GM19372 (cell line): Measurements from ENCODE around the gene CDK4.

ENCODE experiments used
- ATAC-seq: cut with Tn5 transposase; IDR thresholded peaks from one replicate; pipeline ENCODE4 v1.9.1; 2021; ENCODE audit warnings: mild to moderate bottlenecking, low read depth, moderate library complexity; ENCODE audit not compliant: unreplicated experiment

Gene CDK4

GRCh38 chr12:57758552-57759359 lies 6.6 kb upstream of the CDK4 start:
- ATAC-seq = no peak

DNA sequence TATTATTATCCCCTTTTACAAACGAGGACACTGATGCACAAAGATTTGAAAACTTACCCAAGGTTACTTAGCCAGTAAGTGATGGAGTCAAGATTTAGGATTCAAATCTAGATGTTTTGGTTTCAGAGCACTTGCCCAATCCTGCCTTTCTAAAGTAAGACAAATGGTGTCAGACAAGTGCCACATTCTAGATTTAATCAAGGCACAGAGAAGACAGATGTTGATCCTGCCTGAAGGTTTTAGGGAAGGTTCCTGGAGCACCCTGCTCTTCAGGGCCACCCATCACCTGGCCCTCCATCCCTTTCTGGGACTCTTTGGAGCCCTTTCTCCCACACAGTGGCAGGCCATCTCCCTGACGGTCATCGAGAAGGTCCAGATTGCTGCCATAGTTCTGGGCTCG lies 5.7 kb upstream of the CDK4 start:
- no peak for ATAC-seq

- ATAC-seq = no peak
These were observed 4.6 kb upstream of the CDK4 start for GRCh38 chr12:57756406-57757341.

DNA sequence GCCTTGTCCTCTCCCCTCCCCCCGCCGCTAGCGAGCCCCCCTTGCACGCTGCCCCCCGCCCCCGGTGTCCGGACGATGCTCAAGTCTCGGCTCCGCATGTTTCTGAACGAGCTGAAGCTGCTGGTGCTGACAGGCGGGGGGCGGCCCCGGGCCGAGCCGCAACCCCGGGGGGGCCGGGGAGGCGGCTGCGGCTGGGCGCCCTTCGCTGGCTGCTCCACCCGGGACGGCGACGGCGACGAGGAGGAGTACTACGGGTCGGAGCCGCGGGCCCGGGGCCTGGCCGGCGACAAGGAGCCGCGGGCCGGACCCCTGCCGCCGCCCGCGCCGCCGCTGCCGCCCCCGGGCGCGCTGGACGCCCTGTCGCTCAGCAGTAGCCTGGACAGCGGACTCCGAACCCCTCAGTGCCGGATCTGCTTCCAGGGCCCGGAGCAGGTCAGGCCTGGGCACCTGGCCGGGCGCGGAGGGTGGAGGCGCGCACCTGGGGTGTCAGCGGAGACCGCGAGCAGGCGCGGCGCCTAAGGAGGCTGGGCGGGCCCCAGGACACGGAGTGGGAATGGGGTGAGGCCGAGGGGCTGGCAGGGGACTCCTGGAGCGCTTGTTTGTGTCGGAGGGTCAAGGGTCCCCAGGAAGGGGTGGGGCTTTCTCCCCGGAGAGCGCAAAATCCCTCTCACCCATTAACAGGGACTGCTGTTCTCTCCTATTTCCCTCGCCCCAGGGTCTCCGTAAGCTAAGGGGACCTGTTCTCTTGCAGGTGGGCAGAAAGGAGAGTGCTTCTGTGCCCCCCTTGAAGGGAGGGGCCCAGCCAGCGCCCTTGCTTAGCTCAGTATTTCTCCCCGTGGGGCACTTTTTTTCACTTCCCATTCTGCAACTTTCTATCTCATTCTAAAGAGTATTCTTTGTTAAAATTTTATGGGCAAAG lies 3.6 kb upstream of the CDK4 start:
- no peak for ATAC-seq

GRCh38 chr12:57755194-57755453 lies 3.0 kb upstream of the CDK4 start:
- ATAC-seq = no peak

DNA sequence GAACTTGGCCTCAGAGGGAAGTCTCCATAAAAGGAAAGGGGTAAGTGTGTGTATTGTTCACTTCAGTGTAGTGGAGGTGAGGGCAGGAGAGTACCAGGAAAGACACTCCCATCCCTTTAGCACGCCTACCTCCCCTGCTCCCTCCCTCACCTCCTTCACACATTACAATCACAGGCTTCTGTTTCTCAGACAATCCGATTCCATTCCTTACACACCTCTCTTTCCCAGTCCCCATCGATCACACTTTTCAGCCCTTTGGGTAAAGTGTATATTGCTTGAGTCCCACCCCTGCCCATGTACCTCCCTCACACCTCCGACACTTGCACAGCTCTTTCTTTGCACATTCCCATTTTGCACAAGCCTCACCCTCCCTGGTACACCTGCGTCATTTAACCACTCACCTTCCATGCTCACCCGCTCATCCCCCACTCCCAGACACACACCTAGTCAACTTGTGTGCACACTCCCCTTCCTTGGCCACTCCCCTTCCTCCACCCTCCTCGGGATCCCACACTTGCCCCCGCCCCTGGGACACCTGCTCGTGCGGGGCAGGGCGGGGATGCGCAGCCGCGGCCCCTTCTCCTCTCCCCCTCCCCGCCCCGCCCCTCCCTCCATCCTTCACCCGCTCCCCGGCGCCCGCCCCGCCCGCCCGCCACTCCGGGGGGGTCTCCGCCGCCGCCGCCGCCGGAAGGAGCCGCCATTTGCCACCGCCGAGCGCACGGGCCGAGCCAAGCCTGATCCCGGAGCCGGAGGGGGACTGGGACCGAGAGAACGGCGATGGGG lies 2.5 kb upstream of the CDK4 start, which contains the start of gene MARCHF9:
Gene MARCHF9 (plus strand): TSS at position 693 of the 783 bp plus-strand sequence. CDS start 426 bp downstream, outside the sequence.
- peak; percentile 28 for ATAC-seq

GRCh38 chr12:57753756-57754337 lies 1.7 kb upstream of the CDK4 start:
- ATAC-seq = no peak

DNA sequence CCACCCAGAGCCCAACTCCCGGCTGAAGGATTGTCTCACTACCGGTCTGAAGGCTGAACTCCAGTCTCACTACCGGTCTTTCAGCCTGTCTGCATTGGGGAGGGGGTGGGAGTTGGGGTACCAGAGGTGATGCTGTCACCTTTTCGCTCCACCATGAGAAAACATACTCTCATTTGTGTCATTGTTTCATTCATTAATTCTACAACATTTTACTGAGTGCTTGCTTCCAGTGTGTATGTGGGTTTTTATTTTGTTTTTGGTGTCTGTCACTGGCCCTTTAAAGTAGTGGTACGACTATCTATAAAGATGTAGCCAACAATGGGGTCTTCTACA lies 524 bp upstream of the CDK4 start:
- no peak for ATAC-seq

- ATAC-seq = no peak
These were observed 700 bp downstream of the CDK4 start for GRCh38 chr12:57751432-57751787.

DNA sequence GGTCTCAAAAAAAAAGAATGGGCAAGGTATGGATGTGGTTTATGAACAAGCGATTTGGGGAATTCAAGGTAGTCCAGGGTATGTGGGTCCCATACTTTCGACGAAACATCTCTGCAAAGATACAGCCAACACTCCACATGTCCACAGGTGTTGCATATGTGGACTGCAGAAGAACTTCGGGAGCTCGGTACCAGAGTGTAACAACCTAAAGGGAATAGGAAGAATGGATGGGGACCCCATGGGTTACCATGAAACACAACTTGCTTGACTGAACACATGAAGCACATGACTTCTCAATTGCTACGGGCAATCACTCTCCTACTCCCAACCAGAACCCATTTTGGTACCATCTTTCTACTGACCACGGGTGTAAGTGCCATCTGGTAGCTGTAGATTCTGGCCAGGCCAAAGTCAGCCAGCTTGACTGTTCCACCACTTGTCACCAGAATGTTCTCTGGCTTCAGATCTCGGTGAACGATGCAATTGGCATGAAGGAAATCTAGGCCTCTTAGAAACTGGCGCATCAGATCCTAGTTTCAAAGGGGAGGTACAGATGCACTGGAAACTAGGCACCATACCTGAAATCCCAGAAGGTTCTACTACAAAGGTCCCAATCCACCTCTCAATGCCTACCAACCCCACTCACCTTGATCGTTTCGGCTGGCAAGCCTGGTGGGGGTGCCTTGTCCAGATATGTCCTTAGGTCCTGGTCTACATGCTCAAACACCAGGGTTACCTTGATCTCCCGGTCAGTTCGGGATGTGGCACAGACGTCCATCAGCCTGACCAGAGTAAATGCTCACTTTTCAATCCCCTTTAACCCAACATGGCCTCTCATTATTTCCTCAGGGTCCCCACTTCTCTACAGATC lies 1.3 kb downstream of the CDK4 start:
- ATAC-seq = no peak

DNA sequence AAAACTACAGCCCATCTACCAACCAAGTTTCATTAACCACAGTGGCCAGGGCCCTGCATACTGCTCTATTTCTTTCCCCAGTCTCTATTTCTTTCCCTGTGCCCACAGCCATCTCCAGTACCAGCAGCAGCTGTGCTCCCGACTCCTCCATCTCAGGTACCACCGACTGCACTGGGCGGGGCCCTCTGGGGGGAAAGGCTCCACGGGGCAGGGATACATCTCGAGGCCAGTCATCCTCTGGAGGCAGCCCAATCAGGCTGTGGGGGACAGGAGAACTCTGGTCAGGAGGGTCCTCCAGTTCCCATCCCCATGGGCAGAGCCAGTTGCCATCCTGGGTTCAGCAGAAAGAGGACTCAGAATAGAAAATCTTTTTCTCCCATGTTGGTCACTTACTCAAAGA lies 3.0 kb downstream of the CDK4 start:
- no peak for ATAC-seq

DNA sequence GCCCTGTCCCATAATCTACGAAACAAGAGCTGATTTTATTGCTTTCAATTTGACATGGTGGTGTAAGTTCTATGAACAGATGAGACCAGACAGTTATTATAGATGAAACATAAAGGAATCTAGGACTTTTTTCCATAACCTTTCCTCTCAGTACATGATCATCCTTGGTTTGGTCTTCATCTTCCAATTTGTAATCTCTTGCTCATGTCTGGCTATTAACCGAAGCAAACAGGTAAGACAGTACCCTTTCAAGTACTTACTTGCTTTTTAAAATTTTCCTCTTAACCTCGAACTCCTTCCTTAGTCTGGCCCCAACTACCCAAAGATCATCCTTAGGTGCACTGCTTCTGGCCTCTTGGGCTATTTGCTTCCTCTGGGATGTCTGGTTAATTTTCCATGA lies 6.1 kb downstream of the CDK4 start:
- no peak for ATAC-seq

DNA sequence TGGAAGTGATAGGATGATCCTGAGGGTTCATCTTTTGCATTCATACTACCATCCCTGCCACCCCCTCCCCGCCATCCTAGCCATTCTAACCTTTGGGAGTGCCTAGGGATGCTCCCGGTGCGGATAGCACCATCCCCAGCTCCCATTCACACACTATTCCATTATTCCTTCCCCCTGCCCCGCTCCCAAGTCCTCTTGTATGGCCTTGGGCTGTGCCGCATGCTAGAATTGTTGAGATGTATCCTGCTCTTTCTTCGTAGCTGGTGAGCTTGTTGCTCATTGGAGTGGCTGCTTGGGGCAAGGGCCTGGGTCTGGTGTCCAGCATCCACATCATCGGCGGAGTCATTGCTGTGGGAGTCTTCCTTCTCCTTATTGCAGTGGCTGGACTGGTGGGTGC lies 6.6 kb downstream of the CDK4 start:
- no peak for ATAC-seq

- ATAC-seq = peak; percentile 75
These were observed 7.2 kb downstream of the CDK4 start, which contains the start of gene TSPAN31 for GRCh38 chr12:57744777-57745484. Gene TSPAN31 (plus strand): TSS chr12:57745039. CDS start chr12:57745155, 116 bp downstream.

DNA sequence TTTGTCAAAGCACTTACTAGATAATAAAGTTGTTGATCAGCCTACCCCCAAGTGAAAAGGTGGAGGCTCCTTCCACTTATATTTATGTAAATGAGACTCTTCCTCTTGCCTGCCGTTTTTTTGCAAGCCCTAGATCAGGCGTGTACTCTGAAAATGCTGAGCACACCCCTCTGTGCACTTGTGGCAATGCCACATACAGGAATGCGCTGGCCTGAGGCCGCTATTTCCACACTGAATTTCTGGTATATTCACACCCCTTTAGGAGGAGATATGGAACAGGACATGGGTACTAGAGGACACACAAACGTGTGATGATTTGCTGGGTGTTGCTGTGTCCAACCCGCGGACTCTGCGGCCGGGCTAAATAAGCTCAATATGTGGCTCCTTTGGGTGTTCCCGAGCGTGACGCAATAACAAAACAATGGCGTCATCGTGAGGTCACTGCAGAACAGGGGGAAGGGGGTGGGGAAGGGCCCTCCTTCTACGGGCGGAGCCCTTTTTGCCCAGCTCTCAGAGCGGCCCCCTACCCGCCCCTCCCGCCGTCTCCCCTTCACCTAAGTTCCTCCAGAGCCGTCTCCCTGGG lies 7.8 kb downstream of the CDK4 start:
- ATAC-seq = peak; percentile 37

DNA sequence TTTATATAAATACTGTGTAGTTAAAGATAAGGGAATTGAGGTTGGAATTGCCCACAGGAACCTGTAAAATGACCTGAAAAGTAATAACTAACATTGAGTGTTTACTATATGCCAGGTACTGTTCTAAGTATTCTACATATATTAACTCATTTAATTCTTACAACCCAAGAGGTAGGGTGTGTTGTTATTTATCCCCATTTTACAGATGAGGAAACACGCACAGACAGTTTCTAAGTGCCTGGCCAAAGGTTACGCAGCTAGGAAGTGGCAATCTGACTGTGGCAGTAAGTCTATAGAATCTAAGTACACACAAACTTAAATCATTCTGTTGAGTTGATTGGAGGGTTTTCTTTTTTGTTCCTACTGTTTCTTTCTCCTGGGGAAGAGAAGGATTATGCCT lies 8.3 kb downstream of the CDK4 start:
- no peak for ATAC-seq

DNA sequence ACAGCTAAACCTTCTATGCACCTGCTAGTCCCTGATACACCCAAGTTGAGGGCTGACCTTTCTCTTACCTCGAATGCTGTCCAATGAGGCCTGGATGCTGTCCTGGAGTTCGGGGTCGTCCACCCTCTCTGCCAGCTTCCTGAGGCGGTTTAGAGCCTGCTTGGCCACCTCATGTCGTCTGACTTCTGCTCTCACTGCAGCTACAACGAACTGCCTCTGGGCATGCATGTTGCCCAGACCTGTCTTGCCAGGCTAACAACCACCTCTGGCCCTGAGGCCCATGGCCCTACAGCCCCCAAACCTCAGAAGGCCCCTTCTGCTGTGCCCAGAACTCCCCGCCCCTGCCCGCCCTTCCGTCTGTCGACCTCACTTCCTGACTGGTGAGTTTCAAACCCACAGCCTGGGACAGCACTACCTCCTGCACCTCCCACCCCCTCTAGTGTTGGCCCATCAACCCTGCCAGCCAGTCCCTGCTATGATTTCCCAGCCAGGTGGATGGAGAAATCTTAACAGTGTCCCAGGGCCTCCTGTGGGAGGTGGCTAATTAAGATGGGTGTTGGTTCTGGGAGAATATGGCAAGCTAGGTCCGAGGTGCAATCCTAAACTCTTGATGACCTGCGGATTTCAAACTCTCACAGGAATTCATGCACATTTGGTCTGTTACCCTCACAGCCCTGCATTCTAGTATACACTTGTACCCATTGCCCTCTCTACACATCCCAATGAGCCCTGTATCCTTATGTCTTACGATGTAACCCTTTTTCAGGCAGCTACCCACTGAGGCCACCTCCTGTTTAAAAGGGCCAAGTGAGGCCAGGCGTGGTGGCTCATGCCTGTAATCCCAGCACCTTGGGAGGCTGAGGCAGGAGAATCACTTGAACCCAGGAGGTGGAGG lies 10.0 kb downstream of the CDK4 start:
- peak; percentile 46 for ATAC-seq
